HCT116 (cell line): ENCODE results near the gene GBP2.

Experiments used
- CTCF ChIP-seq, 3 experiments: fragments of 200-600 bp in 1 of 3; sonication (generic) in 1 of 3; IDR thresholded peaks in 2 of 3; conservative IDR thresholded peaks in 1 of 3; 2 replicates each; pipeline ENCODE4 v1.5.1; 2012 to 2017; ENCODE audit warnings: low read depth in 2 of 3, low read length in 2 of 3, antibody characterized with exemption in 1 of 3, borderline replicate concordance in 1 of 3, control low read depth in 1 of 3, mild to moderate bottlenecking in 1 of 3, mixed read lengths in 1 of 3, mixed run types in 1 of 3, moderate library complexity in 1 of 3; ENCODE audit not compliant: insufficient read depth in 1 of 3
- EZH2 ChIP-seq: fragments of 200-600 bp; sonication (generic); IDR thresholded peaks from 2 replicates; pipeline ENCODE4 v1.6.1; 2017; ENCODE audit warnings: antibody characterized with exemption, mixed run types
- JUND ChIP-seq: IDR thresholded peaks from 2 replicates; pipeline ENCODE4 v1.6.1; 2012
- POLR2A ChIP-seq: IDR thresholded peaks from 2 replicates; pipeline ENCODE4 v1.7.0; 2011; ENCODE audit warnings: borderline replicate concordance; ENCODE audit not compliant: insufficient read depth, insufficient read length; ENCODE audit errors: extremely low read depth
- POLR2AphosphoS5 ChIP-seq: IDR thresholded peaks from 2 replicates; pipeline ENCODE4 v1.6.1; 2011; ENCODE audit warnings: mild to moderate bottlenecking, low read depth, low read length, moderate library complexity
- RAD21 ChIP-seq: IDR thresholded peaks from 2 replicates; pipeline ENCODE4 v1.6.1; 2012; ENCODE audit warnings: low read depth, mild to moderate bottlenecking
- REST ChIP-seq: IDR thresholded peaks from 2 replicates; pipeline ENCODE4 v1.6.1; 2012; ENCODE audit warnings: low read depth
- SIN3A ChIP-seq: IDR thresholded peaks from 2 replicates; pipeline ENCODE4 v1.6.1; 2012; ENCODE audit warnings: low read depth
- SP1 ChIP-seq: IDR thresholded peaks from 2 replicates; pipeline ENCODE4 v1.6.1; 2012; ENCODE audit warnings: low read depth
- YY1 ChIP-seq: IDR thresholded peaks from 2 replicates; pipeline ENCODE4 v1.6.1; 2011; ENCODE audit warnings: low read length, low read depth, moderate library complexity, mild to moderate bottlenecking; ENCODE audit not compliant: insufficient replicate concordance; ENCODE audit errors: extremely low read depth
- ZBTB33 ChIP-seq: IDR thresholded peaks from 2 replicates; pipeline ENCODE4 v1.6.1; 2011; ENCODE audit warnings: mild to moderate bottlenecking, low read length, moderate library complexity; ENCODE audit not compliant: insufficient replicate concordance; ENCODE audit errors: extremely low read depth
- ZFX ChIP-seq: fragments of 450-650 bp; IDR thresholded peaks from 2 replicates; pipeline ENCODE4 v1.6.1; 2017
- ZNF274 ChIP-seq: fragments of 200-500 bp; sonication (Bioruptor generic); IDR thresholded peaks from 2 replicates; pipeline ENCODE4 v1.6.1; 2014; ENCODE audit warnings: mild to moderate bottlenecking, low read depth, low read length, inconsistent platforms
- TF ChIP-seq, protein P1 (sequence below): IDR thresholded peaks from 2 replicates; pipeline ENCODE4 v1.6.1; 2012

- TF ChIP-seq ZFX (no peak), CTCF (IDR thresholded peaks at IDR 0.05 in 2 of 3, conservative IDR thresholded peaks at IDR 0.05 in 1 of 3; ENCODE audit: borderline replicate concordance in 1 of 3, insufficient read depth in 1 of 3, low read depth in 2 of 3, low read length in 2 of 3) (no peak), POLR2A (no peak), POLR2AphosphoS5 (no peak), SP1 (no peak), SIN3A (no peak), YY1 (no peak), JUND (no peak), EZH2 (no peak), ZBTB33 (no peak), RAD21 (no peak), ZNF274 (no peak), REST (no peak)
- TF ChIP-seq, protein P1, sequence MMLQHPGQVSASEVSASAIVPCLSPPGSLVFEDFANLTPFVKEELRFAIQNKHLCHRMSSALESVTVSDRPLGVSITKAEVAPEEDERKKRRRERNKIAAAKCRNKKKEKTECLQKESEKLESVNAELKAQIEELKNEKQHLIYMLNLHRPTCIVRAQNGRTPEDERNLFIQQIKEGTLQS, result no peak
These were observed 45.1 kb upstream of the GBP2 start for GRCh38 chr1:89171067-89171438.
